Measurements from ENCODE around the gene NCEH1.
"Not testable (repeated sequence)": the region's sequence is repeated elsewhere in the genome, so short reads cannot be mapped to it uniquely, and the experiment has no call there.

DNA sequence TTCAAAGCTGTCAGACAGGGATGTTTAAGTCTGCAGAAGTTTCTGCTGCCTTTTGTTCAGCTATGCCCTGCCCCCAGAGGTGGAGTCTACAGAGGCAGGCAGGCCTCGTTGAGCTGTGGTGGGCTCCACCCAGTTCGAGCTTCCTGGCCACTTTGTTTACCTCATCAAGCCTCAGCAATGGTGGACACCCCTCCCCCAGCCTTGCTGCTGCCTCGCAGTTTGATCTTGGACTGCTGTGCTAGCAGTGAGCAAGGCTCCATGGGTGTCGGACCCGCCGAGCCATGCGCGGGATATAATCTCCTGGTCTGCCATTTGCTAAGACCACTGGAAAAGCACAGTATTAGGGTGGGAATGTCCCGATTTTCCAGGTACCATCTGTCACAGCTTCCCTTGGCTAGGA lies 45.4 kb downstream of the NCEH1 start:
- TF ChIP-seq, protein P1, sequence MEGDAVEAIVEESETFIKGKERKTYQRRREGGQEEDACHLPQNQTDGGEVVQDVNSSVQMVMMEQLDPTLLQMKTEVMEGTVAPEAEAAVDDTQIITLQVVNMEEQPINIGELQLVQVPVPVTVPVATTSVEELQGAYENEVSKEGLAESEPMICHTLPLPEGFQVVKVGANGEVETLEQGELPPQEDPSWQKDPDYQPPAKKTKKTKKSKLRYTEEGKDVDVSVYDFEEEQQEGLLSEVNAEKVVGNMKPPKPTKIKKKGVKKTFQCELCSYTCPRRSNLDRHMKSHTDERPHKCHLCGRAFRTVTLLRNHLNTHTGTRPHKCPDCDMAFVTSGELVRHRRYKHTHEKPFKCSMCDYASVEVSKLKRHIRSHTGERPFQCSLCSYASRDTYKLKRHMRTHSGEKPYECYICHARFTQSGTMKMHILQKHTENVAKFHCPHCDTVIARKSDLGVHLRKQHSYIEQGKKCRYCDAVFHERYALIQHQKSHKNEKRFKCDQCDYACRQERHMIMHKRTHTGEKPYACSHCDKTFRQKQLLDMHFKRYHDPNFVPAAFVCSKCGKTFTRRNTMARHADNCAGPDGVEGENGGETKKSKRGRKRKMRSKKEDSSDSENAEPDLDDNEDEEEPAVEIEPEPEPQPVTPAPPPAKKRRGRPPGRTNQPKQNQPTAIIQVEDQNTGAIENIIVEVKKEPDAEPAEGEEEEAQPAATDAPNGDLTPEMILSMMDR (IDR thresholded peaks at IDR 0.05; ENCODE audit: borderline replicate concordance, extremely low read depth, low read length, poor library complexity, severe bottlenecking), result not testable (repeated sequence)
- TF ChIP-seq EZH2 (IDR thresholded peaks at IDR 0.05; ENCODE audit: borderline replicate concordance, low read depth, low read length, severe bottlenecking), result not testable (repeated sequence)

Data from DND-41 (cell line).